ENCODE results near the gene KANSL1.
"Not testable (repeated sequence)": the region's sequence is repeated elsewhere in the genome, so short reads cannot be mapped to it uniquely, and the experiment has no call there.

- peak in 2 of 4 experiments; percentile 23 to 27 for TF ChIP-seq CTCF (IDR thresholded peaks at IDR 0.05)
- not testable (repeated sequence) for TF ChIP-seq POLR2A, EP300, POLR2AphosphoS5 (IDR thresholded peaks at IDR 0.05)
Observed at GRCh38 chr17:46186827-46187235, 6.4 kb downstream of the KANSL1 start.
